ENCODE data around the gene AMBN. TPM values are rescaled to one million over a fixed set of nuclear protein-coding genes. Genes with fewer than 3 reads are reported as not detected.

Gene AMBN
- polyA plus RNA-seq, 3 donors, result not detected

GRCh38 chr4:70556856-70557255 lies 35.2 kb upstream of the AMBN start:
- no peak overlapping the region for H3K4me3 Mint-ChIP-seq
- peaks cover 0 to 1% (median 1%) of the 10 kb centered on the region in 3 donors for H3K27me3 Mint-ChIP-seq (ENCODE audit: low read depth in 3 of 3)
- H4K20me1 ChIP-seq (ENCODE audit: insufficient read depth, low read length), result no peaks in the 10 kb centered on the region
- H3K27ac Mint-ChIP-seq, result no peak overlapping the region
- H3K27me3 ChIP-seq (ENCODE audit: control insufficient read depth in 2 of 2, insufficient read depth in 2 of 2, low read length in 2 of 2), result no peaks in the 10 kb centered on the region
- DNase-seq, result no peak
- H3K4me1 Mint-ChIP-seq, result peaks cover 15% of the 10 kb centered on the region
- H2AFZ ChIP-seq (ENCODE audit: insufficient read depth, low read depth, low read length, poor library complexity, severe bottlenecking), result no peak overlapping the region
- TF ChIP-seq, protein P1, sequence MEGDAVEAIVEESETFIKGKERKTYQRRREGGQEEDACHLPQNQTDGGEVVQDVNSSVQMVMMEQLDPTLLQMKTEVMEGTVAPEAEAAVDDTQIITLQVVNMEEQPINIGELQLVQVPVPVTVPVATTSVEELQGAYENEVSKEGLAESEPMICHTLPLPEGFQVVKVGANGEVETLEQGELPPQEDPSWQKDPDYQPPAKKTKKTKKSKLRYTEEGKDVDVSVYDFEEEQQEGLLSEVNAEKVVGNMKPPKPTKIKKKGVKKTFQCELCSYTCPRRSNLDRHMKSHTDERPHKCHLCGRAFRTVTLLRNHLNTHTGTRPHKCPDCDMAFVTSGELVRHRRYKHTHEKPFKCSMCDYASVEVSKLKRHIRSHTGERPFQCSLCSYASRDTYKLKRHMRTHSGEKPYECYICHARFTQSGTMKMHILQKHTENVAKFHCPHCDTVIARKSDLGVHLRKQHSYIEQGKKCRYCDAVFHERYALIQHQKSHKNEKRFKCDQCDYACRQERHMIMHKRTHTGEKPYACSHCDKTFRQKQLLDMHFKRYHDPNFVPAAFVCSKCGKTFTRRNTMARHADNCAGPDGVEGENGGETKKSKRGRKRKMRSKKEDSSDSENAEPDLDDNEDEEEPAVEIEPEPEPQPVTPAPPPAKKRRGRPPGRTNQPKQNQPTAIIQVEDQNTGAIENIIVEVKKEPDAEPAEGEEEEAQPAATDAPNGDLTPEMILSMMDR (IDR thresholded peaks at IDR 0.05), result no peak
- WGBS (ENCODE audit: insufficient coverage), result no CpG with 5 or more reads among the region's 1 CpG
- H3K36me3 ChIP-seq (replicated peaks in 1 of 2; ENCODE audit: control insufficient read depth in 1 of 2, insufficient read depth in 2 of 2, low read length in 2 of 2), result no peaks in the 10 kb centered on the region
- H3K9me3 ChIP-seq (replicated peaks in 1 of 2; ENCODE audit: control insufficient read depth in 1 of 2, insufficient read depth in 1 of 2, low read length in 2 of 2), result no peaks in the 10 kb centered on the region
- no peak overlapping the region for H3K4me3 ChIP-seq (replicated peaks in 1 of 3; ENCODE audit: low read depth in 2 of 3, low read length in 3 of 3)
- peaks cover 5 to 7% of the 10 kb centered on the region in 2 donors for H3K4me1 ChIP-seq (ENCODE audit: control insufficient read depth in 1 of 2, insufficient read depth in 2 of 2, low read length in 2 of 2)
- H3K36me3 Mint-ChIP-seq, result no peaks in the 10 kb centered on the region
- no peak overlapping the region for H3K9ac ChIP-seq (ENCODE audit: insufficient read depth, low read length, poor library complexity, severe bottlenecking)
- H3K27ac ChIP-seq (ENCODE audit: low read depth in 1 of 2, low read length in 2 of 2), result no peak overlapping the region
- H3K79me2 ChIP-seq (ENCODE audit: insufficient read depth, low read length), result no peaks in the 10 kb centered on the region
- no peak overlapping the region for H3K4me2 ChIP-seq (replicated peaks; ENCODE audit: extremely low read depth, low read length, poor library complexity, severe bottlenecking)
- intact Hi-C loops (cut with micrococcal nuclease), result no loop called here
- H3K9me3 Mint-ChIP-seq, result peaks cover 0 to 6% (median 0%) of the 10 kb centered on the region in 7 donors

GRCh38 chr4:70559211-70559830 lies 32.7 kb upstream of the AMBN start:
- Mint-ChIP-seq H3K27me3 (ENCODE audit: low read depth in 3 of 3) (peaks cover 0 to 1% (median 1%) of the 10 kb centered on the region in 3 donors), H3K4me3 (no peak overlapping the region), H3K9me3 (peaks cover 0 to 6% (median 0%) of the 10 kb centered on the region in 7 donors), H3K27ac (no peak overlapping the region), H3K4me1 (peaks cover 15% of the 10 kb centered on the region), H3K36me3 (no peaks in the 10 kb centered on the region)
- no peaks in the 10 kb centered on the region for H3K36me3 ChIP-seq (replicated peaks in 1 of 2; ENCODE audit: control insufficient read depth in 1 of 2, insufficient read depth in 2 of 2, low read length in 2 of 2)
- H4K20me1 ChIP-seq (ENCODE audit: insufficient read depth, low read length), result no peaks in the 10 kb centered on the region
- intact Hi-C loops (cut with micrococcal nuclease), result no loop called here
- no peaks in the 10 kb centered on the region for H3K9me3 ChIP-seq (replicated peaks in 1 of 2; ENCODE audit: control insufficient read depth in 1 of 2, insufficient read depth in 1 of 2, low read length in 2 of 2)
- H3K79me2 ChIP-seq (ENCODE audit: insufficient read depth, low read length), result no peaks in the 10 kb centered on the region
- H2AFZ ChIP-seq (ENCODE audit: insufficient read depth, low read depth, low read length, poor library complexity, severe bottlenecking), result peak overlapping the region; percentile 44
- no peak overlapping the region for H3K4me3 ChIP-seq (replicated peaks in 1 of 3; ENCODE audit: low read depth in 2 of 3, low read length in 3 of 3)
- TF ChIP-seq, protein P1 (IDR thresholded peaks at IDR 0.05), result peak; percentile 77
- no peaks in the 10 kb centered on the region for H3K27me3 ChIP-seq (ENCODE audit: control insufficient read depth in 2 of 2, insufficient read depth in 2 of 2, low read length in 2 of 2)
- H3K4me2 ChIP-seq (replicated peaks; ENCODE audit: extremely low read depth, low read length, poor library complexity, severe bottlenecking), result no peak overlapping the region
- no CpG with 5 or more reads among the region's 2 CpGs for WGBS (ENCODE audit: insufficient coverage)
- no peak overlapping the region for H3K27ac ChIP-seq (ENCODE audit: low read depth in 1 of 2, low read length in 2 of 2)
- H3K4me1 ChIP-seq (ENCODE audit: control insufficient read depth in 1 of 2, insufficient read depth in 2 of 2, low read length in 2 of 2), result peaks cover 5 to 7% of the 10 kb centered on the region in 2 donors
- DNase-seq, result peak; percentile 1 to 25 (median 21)
- H3K9ac ChIP-seq (ENCODE audit: insufficient read depth, low read length, poor library complexity, severe bottlenecking), result no peak overlapping the region

All from CD14-positive monocyte (primary cell).